ENCODE results near the gene HDAC4.

The HDAC4 gene

GRCh38 chr2:239093952-239094351 is 306.9 kb downstream of the HDAC4 start:
- H3K27ac ChIP-seq = no peak overlapping the region
- TF ChIP-seq CTCF (IDR thresholded peaks at IDR 0.05) (no peak), ZFX (IDR thresholded peaks at IDR 0.05; ENCODE audit: borderline replicate concordance) (no peak)

GRCh38 chr2:239093542-239093941 is 307.3 kb downstream of the HDAC4 start:
- TF ChIP-seq CTCF (IDR thresholded peaks at IDR 0.05) (no peak), ZFX (IDR thresholded peaks at IDR 0.05; ENCODE audit: borderline replicate concordance) (no peak)

GRCh38 chr2:239092571-239093294 is 308.1 kb downstream of the HDAC4 start:
- TF ChIP-seq ZFX (IDR thresholded peaks at IDR 0.05; ENCODE audit: borderline replicate concordance) (no peak), CTCF (IDR thresholded peaks at IDR 0.05) (no peak)
- no peak overlapping the region for H3K27ac ChIP-seq

More at GRCh38 chr2:239093542-239093941, 307.3 kb downstream of the HDAC4 start:
- H3K27ac ChIP-seq = no peak overlapping the region

- no peak overlapping the region for H3K27ac ChIP-seq
- no peak for TF ChIP-seq ZFX (IDR thresholded peaks at IDR 0.05; ENCODE audit: borderline replicate concordance)
- no peak for TF ChIP-seq CTCF (IDR thresholded peaks at IDR 0.05)
Measured at GRCh38 chr2:239089884-239090283, 310.9 kb downstream of the HDAC4 start.

- TF ChIP-seq ZFX (IDR thresholded peaks at IDR 0.05; ENCODE audit: borderline replicate concordance) (no peak), CTCF (IDR thresholded peaks at IDR 0.05) (no peak)
- H3K27ac ChIP-seq = no peak overlapping the region
Measured at GRCh38 chr2:239087046-239087710, 313.6 kb downstream of the HDAC4 start.

GRCh38 chr2:239086325-239087020 is 314.3 kb downstream of the HDAC4 start:
- TF ChIP-seq ZFX (IDR thresholded peaks at IDR 0.05; ENCODE audit: borderline replicate concordance) = no peak
- no peak for TF ChIP-seq CTCF (IDR thresholded peaks at IDR 0.05)
- no peak overlapping the region for H3K27ac ChIP-seq

Data from 22Rv1 (cell line).